HG03097 (cell line): ENCODE measurements around the gene SRSF10.
"Not testable (repeated sequence)": the region's sequence is repeated elsewhere in the genome, so short reads cannot be mapped to it uniquely, and the experiment has no call there.

Experiments used
- ATAC-seq: cut with Tn5 transposase; IDR thresholded peaks from one replicate; pipeline ENCODE4 v1.9.1; 2021; ENCODE audit not compliant: unreplicated experiment, low FRiP score

Gene SRSF10

DNA sequence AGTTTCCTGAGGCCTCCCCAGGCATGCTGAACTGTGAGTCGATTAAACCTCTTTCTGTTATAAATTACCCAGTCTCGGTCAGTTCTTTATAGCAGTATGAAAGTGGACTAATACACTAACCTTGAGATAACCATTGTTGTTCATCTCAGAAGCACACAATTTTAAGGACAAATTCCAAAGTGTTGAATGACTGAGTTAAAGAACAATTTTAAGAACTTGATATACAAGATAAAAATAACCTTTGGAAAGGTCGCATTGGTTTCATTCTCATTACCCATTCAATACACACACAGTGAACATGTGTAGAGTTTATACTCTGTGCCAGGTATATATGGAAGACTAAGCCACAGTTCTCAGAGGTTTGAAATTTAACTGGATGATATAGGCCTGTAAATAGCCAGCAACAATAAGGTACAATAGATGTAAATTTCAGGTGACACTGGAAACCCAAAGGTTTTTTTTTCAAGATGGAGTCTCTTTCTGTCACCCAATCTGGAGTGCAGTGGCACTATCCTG, 19.1 kb upstream of the SRSF10 start:
- no peak for ATAC-seq

DNA sequence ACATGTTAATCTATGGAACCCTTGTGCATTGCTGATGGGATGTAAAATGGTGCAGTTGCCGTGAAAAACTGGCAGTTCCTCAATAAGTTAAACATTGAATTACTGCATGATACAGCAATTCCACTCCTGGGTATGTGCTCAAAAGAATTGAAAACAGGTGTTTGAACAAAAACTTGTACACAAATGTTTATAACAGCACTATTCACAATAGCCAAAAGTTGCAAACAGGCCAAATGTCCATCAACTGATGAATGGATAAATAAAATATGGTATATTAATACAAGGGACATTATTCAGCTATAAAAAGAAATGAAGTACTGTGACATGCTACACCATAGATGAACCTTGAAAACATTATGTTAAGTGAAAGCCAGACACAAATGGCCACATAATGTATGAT, 17.7 kb upstream of the SRSF10 start:
- no peak for ATAC-seq

DNA sequence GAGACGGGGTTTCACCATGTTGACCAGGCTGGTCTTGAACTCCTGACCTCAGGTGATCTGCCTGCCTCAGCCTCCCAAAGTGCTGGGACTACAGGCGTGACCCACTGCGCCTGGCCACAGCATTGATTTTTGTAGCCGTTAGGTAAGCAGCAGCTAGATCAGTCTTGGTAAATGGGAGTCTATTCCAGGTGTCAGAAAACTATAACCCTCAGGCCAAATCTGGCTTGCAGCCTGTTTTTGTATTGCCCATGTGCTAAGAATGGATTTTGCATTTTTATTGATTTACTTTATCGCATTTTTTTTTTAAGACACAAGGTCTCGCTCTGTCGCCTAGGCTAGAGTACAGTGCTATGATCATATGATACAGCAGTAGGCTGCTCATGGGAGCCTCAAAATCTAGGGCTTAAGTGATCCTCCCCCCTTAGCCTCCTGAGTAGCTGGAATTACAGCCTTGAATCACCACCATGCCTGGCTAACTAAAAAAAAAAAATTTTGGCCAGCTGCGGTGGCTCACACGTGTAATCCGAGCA, 16.6 kb upstream of the SRSF10 start:
- ATAC-seq = no peak

DNA sequence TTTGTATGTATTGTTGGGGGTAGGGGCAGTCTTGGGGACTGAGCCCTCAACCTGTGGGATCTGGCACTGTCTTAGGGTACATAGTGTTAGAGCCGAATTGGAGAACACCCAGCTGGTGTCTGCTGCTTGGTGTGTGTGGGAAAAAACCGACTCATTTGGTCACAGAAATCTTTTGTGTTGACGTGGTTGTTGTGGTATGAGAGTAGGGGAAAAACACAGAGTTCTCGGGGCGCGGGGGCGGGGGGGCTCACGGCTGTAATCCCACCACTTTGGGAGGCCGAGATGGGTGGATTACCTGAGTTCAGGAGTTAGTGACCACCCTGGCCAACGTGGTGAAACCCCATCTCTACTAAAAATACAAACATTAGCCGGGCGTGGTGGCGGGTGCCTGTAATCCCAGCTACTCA, 15.3 kb upstream of the SRSF10 start:
- no peak for ATAC-seq

DNA sequence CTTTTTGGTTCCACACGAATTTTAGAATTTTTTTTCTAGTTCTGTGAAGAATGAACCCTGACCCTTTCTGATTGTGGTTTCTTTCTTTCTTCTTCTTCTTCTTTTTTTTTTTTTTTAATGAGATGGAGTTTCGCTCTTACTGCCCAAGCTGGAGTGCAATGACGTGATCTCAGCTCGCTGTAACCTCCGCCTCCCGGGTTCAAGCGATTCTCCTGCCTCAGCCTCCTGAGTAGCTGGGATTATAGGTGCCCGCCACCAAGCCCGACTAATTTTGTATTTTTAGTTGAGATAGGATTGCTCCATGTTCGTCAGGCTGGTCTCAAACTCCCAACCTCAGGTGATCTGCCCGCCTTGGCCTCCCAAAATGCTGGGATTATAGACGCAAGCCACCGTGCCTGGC, 11.9 kb upstream of the SRSF10 start:
- ATAC-seq = not testable (repeated sequence)

DNA sequence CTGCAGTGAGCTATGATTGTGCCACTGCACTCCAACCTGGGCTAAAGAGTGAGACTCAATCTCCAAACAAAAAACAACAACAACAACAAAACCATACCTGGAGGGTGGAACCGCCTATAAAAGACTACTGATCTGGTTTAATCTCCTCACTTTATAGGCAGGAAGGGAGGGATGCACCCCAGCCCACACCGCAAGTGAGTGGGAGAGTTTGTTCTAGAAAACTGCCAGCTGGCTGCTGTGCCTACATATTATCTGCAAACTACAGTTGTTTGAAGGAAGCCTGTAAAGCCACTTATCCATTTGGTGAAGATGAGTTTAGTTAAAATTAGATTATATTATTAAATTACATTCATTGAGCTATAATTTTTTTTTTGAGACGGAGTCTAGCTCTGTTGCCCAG, 9.1 kb upstream of the SRSF10 start:
- ATAC-seq = no peak

DNA sequence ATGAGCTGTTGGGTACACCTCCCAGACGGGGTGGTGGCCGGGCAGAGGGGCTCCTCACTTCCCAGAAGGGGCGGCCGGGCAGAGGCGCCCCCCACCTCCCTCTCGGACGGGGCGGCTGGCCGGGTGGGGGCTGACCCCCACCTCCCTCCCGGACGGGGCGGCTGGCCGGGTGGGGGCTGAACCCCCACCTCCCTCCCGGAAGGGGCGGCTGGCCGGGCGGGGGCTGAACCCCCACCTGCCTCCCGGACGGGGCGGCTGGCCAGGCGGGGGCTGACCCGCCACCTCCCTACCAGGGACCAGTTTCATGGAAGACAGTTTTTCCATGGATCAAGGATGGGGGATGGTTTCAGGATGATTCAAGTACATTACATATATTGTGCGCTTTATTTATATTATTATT, 6.9 kb upstream of the SRSF10 start:
- not testable (repeated sequence) for ATAC-seq

DNA sequence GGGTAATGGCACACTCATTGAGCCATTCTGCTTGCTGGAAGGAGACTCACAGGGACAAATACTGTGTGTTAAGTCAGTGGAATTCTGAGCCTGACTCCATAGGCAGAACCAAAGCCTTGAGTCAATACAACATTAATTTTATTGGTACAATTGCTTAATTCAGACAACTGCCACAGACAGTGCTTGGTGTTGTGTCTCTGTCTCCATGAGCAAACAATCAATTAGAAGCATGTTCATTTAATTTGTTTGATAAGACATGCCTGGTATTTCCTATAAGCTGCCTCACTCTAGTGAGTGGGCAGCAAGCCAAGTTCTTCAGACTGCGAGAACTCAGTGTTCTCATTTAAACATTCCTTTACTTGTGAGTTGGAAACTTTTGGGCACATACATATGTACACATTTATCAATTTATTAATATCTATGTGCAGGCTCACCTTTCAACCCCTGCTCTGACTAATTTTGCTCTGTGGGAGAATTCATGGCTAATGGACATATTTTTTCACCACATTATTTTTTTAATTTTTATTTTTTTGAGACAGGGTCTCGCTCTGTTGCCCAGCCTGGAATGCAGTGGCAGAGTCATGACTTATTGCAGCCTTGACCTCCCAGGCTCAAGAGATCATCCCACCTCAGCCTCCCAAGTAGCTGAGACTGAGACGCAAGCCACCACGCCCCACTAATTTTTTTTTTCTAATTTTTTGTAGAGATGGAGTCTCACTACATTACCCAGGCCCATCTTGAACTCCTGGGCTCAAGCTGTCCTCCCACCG, 4.5 kb upstream of the SRSF10 start:
- no peak for ATAC-seq

DNA sequence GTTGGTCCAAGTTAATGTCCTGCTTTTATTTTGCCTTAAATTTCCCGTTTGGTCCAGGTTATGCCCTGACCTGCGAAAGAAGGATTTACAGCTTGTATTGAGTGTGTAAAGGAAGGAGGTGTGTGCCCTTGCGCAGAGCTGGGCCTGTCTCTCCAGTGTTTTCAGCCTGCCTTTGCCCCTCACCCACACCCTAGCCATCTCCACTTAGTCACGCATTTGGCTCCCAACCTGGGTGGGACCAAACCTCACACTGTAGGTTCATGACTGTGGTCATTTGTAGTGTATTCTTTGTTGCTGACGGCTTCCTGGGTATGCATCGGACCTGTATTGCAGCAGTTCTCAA, 572 bp upstream of the SRSF10 start:
- no peak for ATAC-seq

DNA sequence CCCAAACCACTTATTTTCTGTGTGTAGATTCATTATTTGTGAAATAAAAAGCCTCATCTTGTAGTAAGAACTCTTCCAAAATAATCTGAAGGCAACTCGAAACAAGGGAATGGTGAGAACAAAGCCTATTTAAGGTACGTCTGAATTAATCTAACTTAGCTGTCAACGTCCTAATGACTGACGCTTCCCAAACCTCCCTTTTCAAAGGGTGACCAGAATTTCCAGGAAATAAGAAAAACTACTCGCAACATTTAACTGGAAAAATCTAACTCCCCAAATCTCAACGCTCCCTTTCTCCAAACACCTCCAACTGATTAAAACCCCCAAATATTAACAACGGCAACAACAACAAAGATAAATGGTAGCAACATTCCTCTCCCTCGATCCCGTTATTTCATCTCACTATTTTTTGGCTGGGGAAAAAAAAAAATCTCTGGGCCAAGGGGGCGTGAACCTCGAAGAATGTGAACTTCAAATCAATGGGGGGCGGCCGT, 693 bp downstream of the SRSF10 start:
- no peak for ATAC-seq

DNA sequence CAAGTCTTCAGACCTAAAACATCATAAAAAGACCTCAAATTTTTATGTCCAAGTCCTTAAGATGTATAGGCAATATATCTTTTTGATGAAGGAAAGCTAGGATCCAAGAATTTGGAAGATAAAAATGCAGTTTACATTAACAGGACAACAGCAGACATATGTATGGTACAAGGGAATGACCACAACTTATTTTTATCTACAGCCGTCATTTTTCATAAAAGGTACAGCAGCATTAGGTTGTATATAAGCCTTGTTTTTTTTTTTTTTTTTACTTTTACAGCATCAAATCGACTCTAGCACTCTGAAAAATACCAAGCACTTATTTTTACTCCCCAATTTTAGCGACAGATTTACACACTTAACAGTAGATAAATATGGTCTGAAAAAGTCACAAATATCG, 1.3 kb downstream of the SRSF10 start:
- ATAC-seq = no peak

DNA sequence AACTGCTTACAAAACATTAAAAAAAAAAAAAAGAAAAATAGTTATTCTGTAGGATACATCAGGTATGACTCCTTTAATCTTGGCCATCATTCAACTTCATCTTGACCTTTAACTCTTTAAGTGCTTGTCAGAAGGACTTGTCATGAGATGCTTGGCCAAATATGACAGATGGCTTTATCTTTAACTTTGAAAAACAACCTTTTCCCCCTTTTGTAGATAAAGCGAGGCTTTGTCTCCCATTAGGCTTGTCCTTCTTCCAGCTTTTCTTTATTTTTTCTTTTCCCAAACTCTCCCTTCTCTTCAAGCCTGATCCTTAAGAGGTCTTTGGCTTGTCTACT, 2.3 kb downstream of the SRSF10 start:
- no peak for ATAC-seq

DNA sequence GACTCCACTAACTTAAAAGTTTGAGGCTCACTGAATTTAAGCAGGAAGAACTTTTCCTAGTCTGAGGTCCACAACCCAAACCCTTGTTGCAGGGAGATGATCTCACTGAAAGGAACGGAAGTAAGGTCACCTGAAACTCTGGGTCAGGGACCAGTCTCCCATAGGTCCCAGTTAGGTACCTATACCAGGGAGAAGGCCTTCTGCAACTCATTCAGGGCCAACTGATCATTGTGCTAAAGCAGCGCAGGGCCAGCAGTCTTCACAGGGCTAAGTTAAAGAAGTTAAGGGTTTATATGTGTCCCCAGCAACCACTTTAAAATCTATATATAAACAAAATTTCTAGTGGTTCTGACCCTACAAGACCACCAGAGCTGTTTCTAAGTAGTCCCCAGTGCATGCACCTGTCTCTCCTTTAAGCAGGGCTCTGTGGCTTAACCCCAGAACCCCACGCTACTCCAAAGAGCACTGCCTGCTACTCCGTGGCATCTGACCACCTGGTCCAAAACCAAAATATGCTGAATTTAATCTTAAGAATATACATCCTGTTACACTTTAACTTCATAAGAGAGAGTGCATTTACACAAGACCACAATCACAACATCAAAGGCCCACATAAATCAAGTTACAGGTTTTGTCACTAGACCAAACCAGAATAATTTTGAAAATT, 2.8 kb downstream of the SRSF10 start:
- ATAC-seq = no peak

DNA sequence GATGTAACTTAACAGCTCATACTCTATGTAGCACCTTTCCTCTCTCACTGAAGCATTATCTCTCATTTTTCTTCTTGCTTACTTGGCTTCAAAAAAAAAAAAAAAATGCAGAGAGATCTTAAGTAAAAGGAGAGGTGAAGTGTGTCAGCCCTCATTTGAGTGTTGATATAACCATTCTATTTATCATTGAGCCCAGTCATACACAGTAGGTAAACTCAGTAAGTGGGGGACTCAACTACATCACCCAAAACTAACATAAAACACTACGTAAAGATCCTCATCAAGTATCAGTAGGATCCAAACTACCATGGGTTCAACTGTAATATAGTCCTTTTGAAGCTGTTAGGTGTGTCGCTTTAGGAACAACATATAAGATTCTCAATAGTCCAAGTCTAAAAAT, 12.3 kb downstream of the SRSF10 start:
- no peak for ATAC-seq

DNA sequence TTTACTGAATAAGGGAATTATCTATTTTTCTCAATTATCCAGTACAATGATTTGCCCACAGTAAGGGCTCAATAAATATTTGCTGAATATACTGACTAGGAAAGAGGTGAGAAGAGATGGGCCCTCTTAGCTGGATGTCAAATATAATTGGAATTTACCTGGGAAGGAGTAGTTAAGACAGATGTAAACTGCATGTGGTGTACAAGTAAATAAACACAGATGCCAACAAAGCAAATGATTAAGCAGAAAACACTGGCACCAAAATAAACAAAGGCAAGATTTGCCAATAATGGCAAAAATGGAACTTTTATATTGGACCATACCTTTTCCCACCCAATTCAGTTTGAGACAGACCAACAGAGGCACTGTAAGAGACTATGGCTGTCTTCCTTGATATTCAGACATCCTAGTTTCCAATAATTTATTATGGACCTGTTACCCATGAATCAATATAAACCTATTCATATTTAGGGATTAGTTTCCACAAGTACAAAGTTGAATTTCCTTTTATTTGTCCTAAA, 13.1 kb downstream of the SRSF10 start:
- ATAC-seq = no peak

DNA sequence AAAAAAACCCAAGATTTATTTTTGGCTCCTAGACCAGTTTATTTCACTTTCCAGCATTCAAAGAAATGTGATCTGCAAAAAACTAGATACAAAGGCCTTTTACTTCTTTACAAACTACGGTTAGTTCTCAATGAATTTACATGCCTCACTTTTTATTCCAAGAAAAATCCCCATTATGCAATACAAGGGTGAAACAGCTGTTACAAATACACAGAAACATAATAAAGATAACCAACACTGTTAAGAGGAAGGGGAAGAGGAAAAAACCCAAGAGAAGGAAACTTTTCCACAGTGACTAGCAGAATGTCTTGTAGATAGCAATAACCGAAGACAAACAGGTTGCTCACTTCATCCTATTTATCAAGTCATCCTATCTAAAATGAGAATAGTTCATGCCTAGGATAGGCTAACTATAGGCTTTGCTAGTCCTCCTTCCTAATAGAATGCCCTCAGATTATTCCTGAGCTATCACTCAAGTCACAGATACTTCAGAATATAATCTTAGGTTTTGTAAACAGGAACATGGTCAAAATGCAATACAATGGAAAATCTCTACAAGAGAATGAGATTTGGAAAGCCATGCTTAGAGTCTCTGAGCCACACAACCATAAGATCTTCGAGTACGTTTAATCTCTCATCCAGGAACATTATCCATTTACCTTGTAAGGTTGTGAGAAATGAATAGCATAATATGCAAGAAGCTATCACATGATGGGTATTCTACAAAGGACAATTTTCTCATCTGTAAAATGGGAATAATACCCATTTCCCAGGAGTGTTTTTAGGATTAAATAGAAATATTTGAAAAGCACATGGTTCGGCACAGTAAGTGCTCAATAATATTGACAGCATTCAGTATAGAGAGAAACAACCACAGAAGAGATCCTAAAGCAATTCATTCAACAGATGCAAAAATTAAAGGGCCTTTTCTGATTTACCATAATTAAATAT, 15.1 kb downstream of the SRSF10 start:
- no peak for ATAC-seq

DNA sequence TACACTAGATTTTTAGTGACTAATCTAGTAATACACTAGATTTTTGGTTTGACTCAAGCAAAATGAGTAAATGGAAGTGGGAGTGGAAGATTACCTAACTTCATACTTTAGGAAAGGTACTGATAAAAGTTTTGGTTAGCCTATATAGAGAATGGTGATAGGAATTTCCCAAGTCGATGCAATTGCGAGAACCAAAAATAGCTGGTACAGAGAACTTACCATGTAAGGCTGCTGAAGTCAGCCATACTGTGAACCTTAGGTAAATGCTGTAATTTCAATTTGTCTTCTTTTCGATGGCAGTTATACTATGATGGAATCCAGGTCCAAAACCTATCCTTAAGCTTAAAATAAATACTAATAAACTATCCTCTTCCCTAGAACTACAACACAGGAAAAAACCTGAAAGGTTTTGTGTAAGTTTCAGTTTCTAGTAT, 15.9 kb downstream of the SRSF10 start:
- ATAC-seq = no peak

DNA sequence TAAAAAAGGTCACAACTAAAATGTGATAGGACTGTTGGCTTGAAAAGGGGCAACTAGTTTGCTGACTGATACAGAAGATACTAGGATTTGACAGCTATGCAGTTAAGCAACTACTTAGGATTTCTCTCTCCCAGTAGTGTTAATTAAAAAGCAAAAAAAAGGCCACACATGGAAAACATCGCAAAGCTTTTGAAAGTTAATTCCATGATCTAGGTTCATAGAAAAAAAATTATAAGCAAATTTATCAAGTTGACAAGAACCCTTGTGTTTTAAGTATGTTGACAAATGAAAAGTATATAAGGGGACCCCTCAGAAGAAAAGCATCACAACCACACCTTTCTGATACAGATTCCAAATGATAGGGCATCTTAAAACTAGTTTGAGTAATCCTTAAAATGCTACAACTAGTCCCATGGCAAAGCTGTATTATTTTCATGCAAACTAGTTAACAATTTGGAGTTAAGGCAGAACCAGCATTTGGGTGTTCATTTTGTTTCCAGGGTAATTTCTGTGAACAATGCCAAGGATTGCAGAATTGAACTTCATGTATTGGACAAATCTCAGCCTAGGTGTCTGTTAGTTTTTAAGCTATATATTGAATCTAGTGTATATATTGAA, 16.4 kb downstream of the SRSF10 start:
- ATAC-seq = no peak

DNA sequence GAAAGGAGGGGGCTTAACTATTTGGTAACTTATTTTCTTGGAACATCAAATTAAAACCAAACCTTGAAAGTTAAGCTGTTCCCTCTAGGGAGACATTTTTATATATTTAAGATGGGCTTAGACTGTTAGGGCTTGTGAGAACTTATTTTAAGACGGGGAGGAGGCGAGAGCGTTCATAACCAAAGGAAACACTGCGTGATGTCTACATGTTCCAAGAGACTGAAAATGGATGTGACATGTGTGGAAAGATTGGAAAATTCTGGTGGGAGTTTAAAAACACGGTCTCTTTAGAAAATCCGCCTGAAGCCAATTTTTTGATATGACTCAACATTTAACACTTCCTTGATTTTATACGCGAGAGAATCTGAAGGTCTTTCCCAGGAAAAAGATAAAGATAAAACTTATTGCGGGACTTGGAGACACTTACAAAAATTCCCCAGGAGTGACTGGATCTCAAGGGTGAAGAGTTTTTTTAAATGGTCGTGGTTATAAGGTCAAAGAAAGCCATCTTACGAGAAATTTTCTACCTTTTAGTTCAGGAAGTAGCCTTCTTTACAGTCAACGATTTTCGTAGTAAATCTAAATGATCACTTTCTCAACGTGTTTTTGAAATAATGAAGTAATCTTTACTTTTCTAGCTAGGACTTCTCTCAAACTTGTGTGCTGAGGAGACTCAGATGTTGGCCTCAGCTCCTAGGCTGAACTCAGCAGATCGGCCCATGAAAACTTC, 19.7 kb downstream of the SRSF10 start:
- ATAC-seq = no peak
